H9 (cell line): ENCODE measurements around the gene SBNO1. TPM values are rescaled to one million over a fixed set of nuclear protein-coding genes. Genes with fewer than 3 reads are reported as not detected.
A peak's percentile ranks its signal among the peaks of the same experiment; 100 is the strongest.

Source experiments
- DNase-seq: peaks from one replicate; pipeline ENCODE4 v3.0.0-alpha.2; 2017
- H2AFZ ChIP-seq: one replicate; pipeline ENCODE4 v1.6.1; 2013; ENCODE audit warnings: mild to moderate bottlenecking, low read length, control low read depth, moderate library complexity
- H2AK5ac ChIP-seq: 2 replicates; pipeline ENCODE4 v1.6.1; 2013; ENCODE audit warnings: low read length, control low read depth, mixed read lengths; ENCODE audit not compliant: insufficient read length
- H2BK120ac ChIP-seq: one replicate; pipeline ENCODE4 v1.6.1; 2013; ENCODE audit warnings: low read depth, mild to moderate bottlenecking, low read length, control low read depth, inconsistent platforms; ENCODE audit not compliant: poor library complexity, severe bottlenecking
- H2BK12ac ChIP-seq: 2 replicates; pipeline ENCODE4 v1.6.1; 2013; ENCODE audit warnings: low read length, control low read depth, mixed read lengths, low read depth; ENCODE audit not compliant: insufficient read length
- H2BK15ac ChIP-seq: 2 replicates; pipeline ENCODE4 v1.6.1; 2013; ENCODE audit warnings: low read depth, low read length, control low read depth
- H2BK20ac ChIP-seq: one replicate; pipeline ENCODE4 v1.6.1; 2013; ENCODE audit warnings: low read depth, mild to moderate bottlenecking, low read length, control low read depth, inconsistent platforms; ENCODE audit not compliant: poor library complexity, severe bottlenecking
- H2BK5ac ChIP-seq: 2 replicates; pipeline ENCODE4 v1.6.1; 2013; ENCODE audit warnings: low read length, control low read depth, mixed read lengths; ENCODE audit not compliant: insufficient read length
- H3K14ac ChIP-seq: 2 replicates; pipeline ENCODE4 v1.6.1; 2013; ENCODE audit warnings: low read length, control low read depth; ENCODE audit not compliant: insufficient read depth
- H3K18ac ChIP-seq: 2 replicates; pipeline ENCODE4 v1.6.1; 2013; ENCODE audit warnings: low read depth, mild to moderate bottlenecking, mixed read lengths, low read length, control low read depth; ENCODE audit not compliant: insufficient read length
- H3K23ac ChIP-seq: 2 replicates; pipeline ENCODE4 v1.6.1; 2013; ENCODE audit warnings: low read length, control low read depth, mixed read lengths, low read depth; ENCODE audit not compliant: insufficient read length
- H3K23me2 ChIP-seq: 2 replicates; pipeline ENCODE4 v1.6.1; 2013; ENCODE audit warnings: low read depth, mild to moderate bottlenecking, mixed read lengths, low read length, control low read depth; ENCODE audit not compliant: insufficient read length, poor library complexity, severe bottlenecking
- H3K27ac ChIP-seq: 2 replicates; pipeline ENCODE4 v1.5.1; 2013; ENCODE audit warnings: low read length, control low read depth, mixed read lengths, low read depth; ENCODE audit not compliant: insufficient read length
- H3K27me3 ChIP-seq: 2 replicates; pipeline ENCODE4 v1.6.1; 2013; ENCODE audit warnings: low read length, control low read depth, inconsistent platforms; ENCODE audit not compliant: insufficient read depth
- H3K4ac ChIP-seq: 2 replicates; pipeline ENCODE4 v1.6.1; 2013; ENCODE audit warnings: low read depth, mild to moderate bottlenecking, control low read depth, inconsistent platforms, low read length, moderate library complexity
- H3K4me1 ChIP-seq: 2 replicates; pipeline ENCODE4 v1.6.1; 2013; ENCODE audit warnings: low read length, control low read depth, inconsistent platforms; ENCODE audit not compliant: insufficient read depth
- H3K4me2 ChIP-seq: 2 replicates; pipeline ENCODE4 v1.6.1; 2013; ENCODE audit warnings: low read length, control low read depth, mixed read lengths; ENCODE audit not compliant: insufficient read length, insufficient read depth
- H3K56ac ChIP-seq: 2 replicates; pipeline ENCODE4 v1.6.1; 2013; ENCODE audit warnings: low read depth, mild to moderate bottlenecking, mixed read lengths, low read length, control low read depth; ENCODE audit not compliant: insufficient read length
- H3K79me1 ChIP-seq: 2 replicates; pipeline ENCODE4 v1.6.1; 2013; ENCODE audit warnings: low read depth, mild to moderate bottlenecking, moderate library complexity, low read length, control low read depth, inconsistent platforms; ENCODE audit not compliant: insufficient read depth, poor library complexity, severe bottlenecking
- H3K79me2 ChIP-seq: 2 replicates; pipeline ENCODE4 v1.6.1; 2013; ENCODE audit warnings: low read length, control low read depth, inconsistent platforms; ENCODE audit not compliant: insufficient read depth
- H3K9ac ChIP-seq: 2 replicates; pipeline ENCODE4 v1.6.1; 2013; ENCODE audit warnings: low read length, control low read depth, mixed read lengths; ENCODE audit not compliant: insufficient read length; ENCODE audit errors: extremely low read depth
- H3K9me3 ChIP-seq: one replicate; pipeline ENCODE4 v1.6.1; 2013; ENCODE audit warnings: low read depth, low read length, inconsistent platforms; ENCODE audit not compliant: control insufficient read depth
- H3T11ph ChIP-seq: one replicate; pipeline ENCODE4 v1.6.1; 2013; ENCODE audit warnings: mild to moderate bottlenecking, low read length, control low read depth, inconsistent platforms
- H4K20me1 ChIP-seq: one replicate; pipeline ENCODE4 v1.6.1; 2013; ENCODE audit not compliant: control insufficient read depth, insufficient read length, insufficient read depth
- H4K5ac ChIP-seq: 2 replicates; pipeline ENCODE4 v1.6.1; 2013; ENCODE audit warnings: low read depth, mild to moderate bottlenecking, mixed read lengths, low read length, control low read depth; ENCODE audit not compliant: insufficient read length
- H4K8ac ChIP-seq: replicated peaks from 2 replicates; pipeline ENCODE4 v1.6.1; 2013; ENCODE audit warnings: low read length, control low read depth, mixed read lengths, low read depth; ENCODE audit not compliant: insufficient read length
- H4K91ac ChIP-seq: 2 replicates; pipeline ENCODE4 v1.6.1; 2013; ENCODE audit warnings: low read depth, mild to moderate bottlenecking, moderate library complexity, mixed read lengths, low read length, control low read depth; ENCODE audit not compliant: insufficient read length
- H3K27ac Mint-ChIP-seq, 3 experiments: 2 replicates in 2 of 3; 3 replicates in 1 of 3; pipeline ENCODE4 v1.8.0; 2020 to 2021; ENCODE audit warnings: mixed read lengths in 3 of 3, mild to moderate bottlenecking in 1 of 3, moderate library complexity in 1 of 3
- H3K27me3 Mint-ChIP-seq: 2 replicates; pipeline ENCODE4 v1.8.0; 2021; ENCODE audit warnings: low read depth, mild to moderate bottlenecking, moderate library complexity, mixed read lengths
- H3K36me3 Mint-ChIP-seq, 3 experiments: 2 replicates in 2 of 3; 3 replicates in 1 of 3; pipeline ENCODE4 v1.8.0; 2020 to 2021; ENCODE audit warnings: low read depth in 3 of 3, mixed read lengths in 3 of 3; ENCODE audit not compliant: insufficient read depth in 1 of 3
- H3K4me1 Mint-ChIP-seq, 2 experiments: 2 replicates each; pipeline ENCODE4 v1.8.0; 2020; ENCODE audit warnings: mixed read lengths in 2 of 2
- H3K4me3 Mint-ChIP-seq, 2 experiments: 2 replicates in 1 of 2; 3 replicates in 1 of 2; pipeline ENCODE4 v1.8.0; 2020 to 2021; ENCODE audit warnings: mild to moderate bottlenecking in 2 of 2, mixed read lengths in 2 of 2, moderate library complexity in 1 of 2
- H3K9me3 Mint-ChIP-seq, 2 experiments: 2 replicates in 1 of 2; 3 replicates in 1 of 2; pipeline ENCODE4 v1.8.0; 2020; ENCODE audit warnings: mild to moderate bottlenecking in 2 of 2, mixed read lengths in 2 of 2, moderate library complexity in 1 of 2
- CTCF ChIP-seq: fragments of 200-600 bp; sonication (generic); conservative IDR thresholded peaks from 3 replicates; pipeline ENCODE4 v1.8.0; 2021; ENCODE audit warnings: antibody characterized with exemption, mild to moderate bottlenecking
- WGBS: extraction: QIAGEN DNeasy Blood & Tissue Kit; methylation state at CpG from one replicate; pipeline ENCODE4 v1.1.7; 2013; ENCODE audit warnings: missing lambda C conversion rate, low lambda C conversion rate, mixed read lengths; ENCODE audit not compliant: insufficient read length; ENCODE audit errors: extremely low coverage; 5-methylcytosine and 5-hydroxymethylcytosine counted together
- total RNA-seq: library from RNA; stranded (reverse); gene quantifications from 2 replicates; pipeline ENCODE4 v1.2.1, GENCODE V29; 2021

The SBNO1 gene
- total RNA-seq, 1 experiment from 2014 or later, result 47.5 TPM

- no peak for DNase-seq
- no CpG with 5 or more reads among the region's 10 CpGs for WGBS
Observed at GRCh38 chr12:123282111-123282510, 82.5 kb downstream of the SBNO1 start.

More at GRCh38 chr12:123282111-123282510, 82.5 kb downstream of the SBNO1 start:
- H3K4me2 ChIP-seq, result no peak overlapping the region
- H3K27me3 ChIP-seq, result no peaks in the 10 kb centered on the region
- no peak overlapping the region for H4K91ac ChIP-seq
- no peaks in the 10 kb centered on the region for H3K9me3 ChIP-seq
- Mint-ChIP-seq H3K27ac (peak overlapping the region in 1 of 3 experiments; percentile 29; a peak in 1 of 7 replicates), H3K27me3 (no peaks in the 10 kb centered on the region), H3K4me1 (peaks cover 6 to 7% of the 10 kb centered on the region in 2 experiments), H3K4me3 (no peak overlapping the region), H3K9me3 (no peaks in the 10 kb centered on the region), H3K36me3 (no peaks in the 10 kb centered on the region)
- no peak overlapping the region for H3K9ac ChIP-seq
- no peak overlapping the region for H2BK15ac ChIP-seq
- no peak overlapping the region for H3K14ac ChIP-seq
- no peaks in the 10 kb centered on the region for H3K79me1 ChIP-seq
- no peak overlapping the region for H2AK5ac ChIP-seq
- H4K5ac ChIP-seq, result no peak overlapping the region
- no peaks in the 10 kb centered on the region for H4K20me1 ChIP-seq
- no peak overlapping the region for H3K23ac ChIP-seq
- no peak overlapping the region for H3K56ac ChIP-seq
- H3K4ac ChIP-seq, result no peak overlapping the region
- H2BK12ac ChIP-seq, result no peak overlapping the region
- H3T11ph ChIP-seq, result no peak overlapping the region
- no peak overlapping the region for H2BK20ac ChIP-seq
- H2BK5ac ChIP-seq, result no peak overlapping the region
- H3K79me2 ChIP-seq, result no peaks in the 10 kb centered on the region
- no peak overlapping the region for H3K27ac ChIP-seq
- H3K18ac ChIP-seq, result no peak overlapping the region
- TF ChIP-seq CTCF, result no peak; the same call in 2 of the 3 replicates
- H3K4me1 ChIP-seq, result no peaks in the 10 kb centered on the region
- H2AFZ ChIP-seq, result no peak overlapping the region
- no peaks in the 10 kb centered on the region for H3K23me2 ChIP-seq
- H4K8ac ChIP-seq, result no peak overlapping the region
- H2BK120ac ChIP-seq, result no peak overlapping the region
